ENCODE results near the gene CHN2.

- TF ChIP-seq, protein P1, sequence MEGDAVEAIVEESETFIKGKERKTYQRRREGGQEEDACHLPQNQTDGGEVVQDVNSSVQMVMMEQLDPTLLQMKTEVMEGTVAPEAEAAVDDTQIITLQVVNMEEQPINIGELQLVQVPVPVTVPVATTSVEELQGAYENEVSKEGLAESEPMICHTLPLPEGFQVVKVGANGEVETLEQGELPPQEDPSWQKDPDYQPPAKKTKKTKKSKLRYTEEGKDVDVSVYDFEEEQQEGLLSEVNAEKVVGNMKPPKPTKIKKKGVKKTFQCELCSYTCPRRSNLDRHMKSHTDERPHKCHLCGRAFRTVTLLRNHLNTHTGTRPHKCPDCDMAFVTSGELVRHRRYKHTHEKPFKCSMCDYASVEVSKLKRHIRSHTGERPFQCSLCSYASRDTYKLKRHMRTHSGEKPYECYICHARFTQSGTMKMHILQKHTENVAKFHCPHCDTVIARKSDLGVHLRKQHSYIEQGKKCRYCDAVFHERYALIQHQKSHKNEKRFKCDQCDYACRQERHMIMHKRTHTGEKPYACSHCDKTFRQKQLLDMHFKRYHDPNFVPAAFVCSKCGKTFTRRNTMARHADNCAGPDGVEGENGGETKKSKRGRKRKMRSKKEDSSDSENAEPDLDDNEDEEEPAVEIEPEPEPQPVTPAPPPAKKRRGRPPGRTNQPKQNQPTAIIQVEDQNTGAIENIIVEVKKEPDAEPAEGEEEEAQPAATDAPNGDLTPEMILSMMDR (conservative IDR thresholded peaks at IDR 0.05): no peak
- TF ChIP-seq EZH2 (IDR thresholded peaks at IDR 0.05; ENCODE audit: low read depth): no peak
Observed at GRCh38 chr7:29192811-29193210, 1.8 kb upstream of the CHN2 start.

All from PC-9 (cell line).